ENCODE data around the gene OR6B2. TPM values are rescaled to one million over a fixed set of nuclear protein-coding genes. Genes with fewer than 3 reads are reported as not detected.
"Not testable (repeated sequence)": the region's sequence is repeated elsewhere in the genome, so short reads cannot be mapped to it uniquely, and the experiment has no call there.

OR6B2 gene
- total RNA-seq, result not detected in 2 replicates

GRCh38 chr2:240030379-240031094 is at the start of gene OR6B2:
Gene OR6B2 (minus strand): TSS chr2:240030429. CDS start chr2:240030429, 0 bp downstream.
- intact Hi-C loops (cut with micrococcal nuclease), result no loop called here

GRCh38 chr2:240078631-240079030 is 48.4 kb upstream of the OR6B2 start:
- intact Hi-C loops (cut with micrococcal nuclease), result no loop called here

GRCh38 chr2:240077442-240077841 is 47.2 kb upstream of the OR6B2 start:
- intact Hi-C loops (cut with micrococcal nuclease), result no loop called here

- intact Hi-C loops (cut with micrococcal nuclease), result no loop called here
These were observed 44.3 kb upstream of the OR6B2 start for GRCh38 chr2:240074545-240074944.

GRCh38 chr2:240070907-240071306 is 40.7 kb upstream of the OR6B2 start:
- intact Hi-C loops (cut with micrococcal nuclease), result no loop called here

- intact Hi-C loops (cut with micrococcal nuclease), result no loop called here
These were observed 39.6 kb upstream of the OR6B2 start for GRCh38 chr2:240069829-240070228.

- intact Hi-C loops (cut with micrococcal nuclease), result no loop called here
These were observed 38.0 kb upstream of the OR6B2 start for GRCh38 chr2:240068193-240068592.

- intact Hi-C loops (cut with micrococcal nuclease), result no loop called here
These were observed 36.3 kb upstream of the OR6B2 start for GRCh38 chr2:240066489-240066888.

GRCh38 chr2:240064898-240065297 is 34.7 kb upstream of the OR6B2 start:
- intact Hi-C loops (cut with micrococcal nuclease), result no loop called here

- intact Hi-C loops (cut with micrococcal nuclease), result loop anchor here (1.0 kb wide), 2 partner anchors 82 to 377 kb away; no protein-coding TSS in a partner anchor
These were observed 30.9 kb upstream of the OR6B2 start for GRCh38 chr2:240060977-240061591.

- intact Hi-C loops (cut with micrococcal nuclease), result no loop called here
These were observed 26.4 kb upstream of the OR6B2 start for GRCh38 chr2:240056678-240057077.

- intact Hi-C loops (cut with micrococcal nuclease), result no loop called here
These were observed 25.1 kb upstream of the OR6B2 start for GRCh38 chr2:240055177-240055917.

- intact Hi-C loops (cut with micrococcal nuclease), result no loop called here
These were observed 23.2 kb upstream of the OR6B2 start, which contains the start of gene OR6B3 for GRCh38 chr2:240053173-240054155. Gene OR6B3 (minus strand): TSS chr2:240053521.

- intact Hi-C loops (cut with micrococcal nuclease), result no loop called here
These were observed 22.3 kb upstream of the OR6B2 start for GRCh38 chr2:240052524-240052923.

- intact Hi-C loops (cut with micrococcal nuclease), result no loop called here
These were observed 21.5 kb upstream of the OR6B2 start for GRCh38 chr2:240051697-240052096.

GRCh38 chr2:240050278-240050677 is 20.0 kb upstream of the OR6B2 start:
- intact Hi-C loops (cut with micrococcal nuclease), result no loop called here

- intact Hi-C loops (cut with micrococcal nuclease), result no loop called here
These were observed 18.0 kb upstream of the OR6B2 start for GRCh38 chr2:240048237-240048636.

- intact Hi-C loops (cut with micrococcal nuclease), result no loop called here
These were observed 14.9 kb upstream of the OR6B2 start for GRCh38 chr2:240045098-240045497.

GRCh38 chr2:240044096-240044495 is 13.9 kb upstream of the OR6B2 start:
- intact Hi-C loops (cut with micrococcal nuclease), result not testable (repeated sequence)

- intact Hi-C loops (cut with micrococcal nuclease), result no loop called here
These were observed 13.2 kb upstream of the OR6B2 start for GRCh38 chr2:240043279-240043989.
